ENCODE results near the gene NCR1.
"Not testable (repeated sequence)": the region's sequence is repeated elsewhere in the genome, so short reads cannot be mapped to it uniquely, and the experiment has no call there.

The NCR1 gene

GRCh38 chr19:54905421-54905802, 536 bp upstream of the NCR1 start:
- DNase-seq (ENCODE audit: insufficient read length, low spot score) (no peak), FAIRE-seq (no peak)

GRCh38 chr19:54906819-54907218, 871 bp downstream of the NCR1 start:
- no peak for DNase-seq (ENCODE audit: insufficient read length, low spot score)
- no peak for FAIRE-seq

GRCh38 chr19:54907899-54908298, 2.0 kb downstream of the NCR1 start:
- DNase-seq (ENCODE audit: insufficient read length, low spot score); FAIRE-seq: not testable (repeated sequence)

- FAIRE-seq (no peak), DNase-seq (ENCODE audit: insufficient read length, low spot score) (no peak)
These were observed 10.9 kb downstream of the NCR1 start for GRCh38 chr19:54916822-54917221.

- FAIRE-seq, result no peak
- DNase-seq (ENCODE audit: insufficient read length, low spot score), result no peak
These were observed 12.6 kb downstream of the NCR1 start for GRCh38 chr19:54918499-54918898.

GRCh38 chr19:54919646-54920563, 14.0 kb downstream of the NCR1 start:
- DNase-seq (ENCODE audit: insufficient read length, low spot score); FAIRE-seq: not testable (repeated sequence)

GRCh38 chr19:54921082-54921481, 15.1 kb downstream of the NCR1 start:
- FAIRE-seq (no peak), DNase-seq (ENCODE audit: insufficient read length, low spot score) (no peak)

- DNase-seq (ENCODE audit: insufficient read length, low spot score) (no peak), FAIRE-seq (no peak)
These were observed 17.3 kb downstream of the NCR1 start for GRCh38 chr19:54923276-54923675.

GRCh38 chr19:54928299-54928698, 22.4 kb downstream of the NCR1 start:
- no peak for DNase-seq (ENCODE audit: insufficient read length, low spot score)
- FAIRE-seq, result no peak

- FAIRE-seq, result no peak
- DNase-seq (ENCODE audit: insufficient read length, low spot score), result no peak
These were observed 32.0 kb downstream of the NCR1 start for GRCh38 chr19:54937926-54938325.

- DNase-seq (ENCODE audit: insufficient read length, low spot score) (no peak), FAIRE-seq (no peak)
These were observed 33.0 kb downstream of the NCR1 start for GRCh38 chr19:54938906-54939305.

- FAIRE-seq; DNase-seq (ENCODE audit: insufficient read length, low spot score): not testable (repeated sequence)
These were observed 33.6 kb downstream of the NCR1 start for GRCh38 chr19:54939538-54939937.

GRCh38 chr19:54943772-54944361, 37.9 kb downstream of the NCR1 start:
- not testable (repeated sequence) for DNase-seq (ENCODE audit: insufficient read length, low spot score); FAIRE-seq

- FAIRE-seq (no peak), DNase-seq (ENCODE audit: insufficient read length, low spot score) (no peak)
These were observed 41.4 kb downstream of the NCR1 start, which contains the start of gene NLRP7 for GRCh38 chr19:54947381-54947780. Gene NLRP7, minus strand, starts transcription at chr19:54947530.

- no peak for FAIRE-seq
- DNase-seq (ENCODE audit: insufficient read length, low spot score), result no peak
These were observed 43.5 kb downstream of the NCR1 start for GRCh38 chr19:54949412-54949811.

- not testable (repeated sequence) for FAIRE-seq; DNase-seq (ENCODE audit: insufficient read length, low spot score)
These were observed 44.6 kb downstream of the NCR1 start for GRCh38 chr19:54950580-54950979.

GRCh38 chr19:54952591-54953344, 46.8 kb downstream of the NCR1 start:
- FAIRE-seq, result no peak
- no peak for DNase-seq (ENCODE audit: insufficient read length, low spot score)

- not testable (repeated sequence) for FAIRE-seq
These were observed 47.4 kb downstream of the NCR1 start for GRCh38 chr19:54953345-54953713.

GRCh38 chr19:54955376-54955775, 49.4 kb downstream of the NCR1 start:
- no peak for DNase-seq (ENCODE audit: insufficient read length, low spot score)
- FAIRE-seq, result no peak

More at GRCh38 chr19:54953345-54953713, 47.4 kb downstream of the NCR1 start:
- DNase-seq (ENCODE audit: insufficient read length, low spot score), result not testable (repeated sequence)

- FAIRE-seq (no peak), DNase-seq (ENCODE audit: insufficient read length, low spot score) (no peak)
These were observed 53.9 kb downstream of the NCR1 start for GRCh38 chr19:54959840-54960239.

Measured in HTR-8/SVneo (cell line).